ENCODE data around the gene JAK3.

DNA sequence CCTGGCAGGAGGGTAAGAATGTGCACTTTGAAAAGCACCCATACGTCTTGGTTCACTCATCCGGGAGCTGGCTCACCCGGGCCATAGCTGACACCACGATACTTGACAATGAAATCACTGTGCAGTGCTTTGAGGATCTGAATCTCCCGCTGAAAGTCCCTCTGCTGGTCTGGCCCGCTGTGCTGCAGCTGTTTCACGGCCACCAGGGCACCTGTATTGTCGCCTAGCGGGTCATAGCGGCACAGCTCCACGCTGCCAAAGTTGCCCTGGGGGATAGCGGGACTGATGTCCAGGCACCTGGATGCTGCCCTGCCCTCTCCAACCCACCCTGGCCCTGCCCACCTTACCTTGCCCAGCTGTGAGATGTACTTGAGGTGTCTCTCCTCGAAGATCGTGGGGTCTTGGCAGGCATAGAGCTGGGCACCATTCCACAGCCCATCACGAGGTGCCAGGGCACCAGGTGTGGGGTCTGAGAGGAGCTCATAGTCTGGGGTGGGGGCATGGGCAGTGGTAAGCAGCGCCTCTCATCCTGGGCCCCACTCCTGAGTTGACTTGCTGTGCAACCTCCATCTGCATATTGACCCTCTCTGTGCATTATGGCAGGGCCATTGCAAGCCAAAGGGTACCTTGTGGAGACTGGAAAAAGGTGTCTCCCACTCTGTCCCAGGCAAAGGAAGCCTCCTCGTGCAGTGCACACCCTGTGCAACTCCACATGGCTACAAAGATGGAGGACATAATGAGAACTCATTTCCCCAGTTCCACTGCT lies 15.2 kb downstream of the JAK3 start:
- no peak for TF ChIP-seq CTCF (IDR thresholded peaks at IDR 0.05)
- no peak for TF ChIP-seq POLR2A (IDR thresholded peaks at IDR 0.05)
- TF ChIP-seq POLR2AphosphoS5 (IDR thresholded peaks at IDR 0.05), result no peak
